GM12878 (cell line): ENCODE measurements around the gene SSC4D. TPM values are rescaled to one million over a fixed set of nuclear protein-coding genes. Genes with fewer than 3 reads are reported as not detected.
A peak's percentile ranks its signal among the peaks of the same experiment; 100 is the strongest.

ENCODE experiments used
- BHLHE40 ChIP-seq, 2 experiments: fragments of 450-650 bp in 1 of 2; IDR thresholded peaks; 2 replicates each; pipeline ENCODE4 v1.6.1; 2011 to 2017; ENCODE audit warnings: low read depth in 2 of 2, borderline replicate concordance in 1 of 2, improper control_type of control experiment in 1 of 2, low read length in 1 of 2, mild to moderate bottlenecking in 1 of 2
- CHD2 ChIP-seq: IDR thresholded peaks from 2 replicates; pipeline ENCODE4 v1.6.1; 2011; ENCODE audit warnings: low read depth, low read length, improper control_type of control experiment, borderline replicate concordance
- EED ChIP-seq: sonication (generic); IDR thresholded peaks from 2 replicates; pipeline ENCODE4 v1.6.1; 2016; ENCODE audit warnings: antibody characterized with exemption, low read depth
- FOXK2 ChIP-seq: fragments of 450-650 bp; IDR thresholded peaks from 2 replicates; pipeline ENCODE4 v1.6.1; 2017; ENCODE audit warnings: mild to moderate bottlenecking, moderate library complexity
- FOXM1 ChIP-seq: IDR thresholded peaks from 2 replicates; pipeline ENCODE4 v1.6.1; 2012; ENCODE audit warnings: low read depth, mild to moderate bottlenecking, inconsistent platforms, low read length, moderate library complexity
- MTA3 ChIP-seq: IDR thresholded peaks from 2 replicates; pipeline ENCODE4 v1.6.1; 2012; ENCODE audit warnings: low read length, inconsistent platforms, borderline replicate concordance
- NFXL1 ChIP-seq: fragments of 450-650 bp; IDR thresholded peaks from 2 replicates; pipeline ENCODE4 v1.6.1; 2017; ENCODE audit warnings: antibody characterized with exemption, mild to moderate bottlenecking, borderline replicate concordance
- NR2C2 ChIP-seq: IDR thresholded peaks from 2 replicates; pipeline ENCODE4 v1.6.1; 2011; ENCODE audit warnings: borderline replicate concordance, low read depth; ENCODE audit not compliant: control insufficient read depth, insufficient read length
- PML ChIP-seq: IDR thresholded peaks from 2 replicates; pipeline ENCODE4 v1.6.1; 2012; ENCODE audit warnings: low read length, inconsistent platforms
- RFX5 ChIP-seq: IDR thresholded peaks from 2 replicates; pipeline ENCODE4 v1.6.1; 2011; ENCODE audit warnings: low read depth, low read length, improper control_type of control experiment
- SIX5 ChIP-seq: IDR thresholded peaks from 2 replicates; pipeline ENCODE4 v1.6.1; 2011; ENCODE audit warnings: mild to moderate bottlenecking, low read depth, low read length, moderate library complexity; ENCODE audit not compliant: severe bottlenecking
- ZNF207 ChIP-seq: fragments of 450-650 bp; IDR thresholded peaks from 2 replicates; pipeline ENCODE4 v1.6.1; 2014; ENCODE audit warnings: antibody characterized with exemption, mild to moderate bottlenecking, borderline replicate concordance
- ZSCAN29 ChIP-seq: fragments of 450-650 bp; IDR thresholded peaks from 2 replicates; pipeline ENCODE4 v1.6.1; 2017; ENCODE audit warnings: mild to moderate bottlenecking, moderate library complexity
- polyA plus RNA-seq, 11 experiments: library from polyadenylated mRNA; depleted of rRNA in 4 of 11; unstranded in 6 of 11; stranded (reverse) in 5 of 11; fragments of >200 nt; fragmentation: Nextera tagmentation in 4 of 11; fragmentation: Illumina TruSeq in 1 of 11; extraction: Ambion mirVana in 4 of 11; extraction: Trizol in 1 of 11; gene quantifications; 1 replicate in 1 of 11; 2 replicates in 10 of 11; pipeline versions ENCODE4 v1.2.1 to v1.2.3, GENCODE V29; 2011 to 2016; ENCODE audit warnings: inconsistent platforms in 2 of 11, missing spikeins in 2 of 11, low read depth in 1 of 11
- total RNA-seq, 4 experiments: library from RNA; depleted of rRNA in 3 of 4; stranded (reverse); fragments of >200 nt in 3 of 4; fragmentation: Illumina TruSeq in 1 of 4; extraction: Trizol in 1 of 4; gene quantifications; 2 replicates each; pipeline versions ENCODE4 v1.2.1 to v1.2.3, GENCODE V29; 2013 to 2021
- TF ChIP-seq, protein P1 (sequence below): IDR thresholded peaks from 2 replicates; pipeline ENCODE4 v1.6.1; 2012; ENCODE audit warnings: low read length, inconsistent platforms
- TF ChIP-seq, protein P2 (sequence below): fragments of 450-650 bp; formaldehyde crosslinking; IDR thresholded peaks from 2 replicates; pipeline ENCODE4 v1.5.0; 2022; ENCODE audit warnings: mild to moderate bottlenecking, missing genetic modification characterization
- TF ChIP-seq, protein P3 (sequence below): fragments of 150-350 bp; IDR thresholded peaks from 2 replicates; pipeline ENCODE4 v1.6.1; 2014; ENCODE audit warnings: mild to moderate bottlenecking, low read depth, low read length
- TF ChIP-seq, protein P4 (sequence below): fragments of 450-650 bp; IDR thresholded peaks from 2 replicates; pipeline ENCODE4 v1.6.1; 2017; ENCODE audit warnings: antibody characterized with exemption, mild to moderate bottlenecking, moderate library complexity
- TF ChIP-seq, protein P5 (sequence below): IDR thresholded peaks from 2 replicates; pipeline ENCODE4 v1.6.1; 2011; ENCODE audit warnings: mild to moderate bottlenecking, low read depth, low read length, moderate library complexity; ENCODE audit not compliant: insufficient replicate concordance

The SSC4D gene
- total and polyA plus RNA-seq, 10 of the 15 experiments (the other 5 are each of a cell fraction or from before 2014, with no cell fraction given): 0.08 to 0.79 (median 0.25) TPM; not detected in 1

DNA sequence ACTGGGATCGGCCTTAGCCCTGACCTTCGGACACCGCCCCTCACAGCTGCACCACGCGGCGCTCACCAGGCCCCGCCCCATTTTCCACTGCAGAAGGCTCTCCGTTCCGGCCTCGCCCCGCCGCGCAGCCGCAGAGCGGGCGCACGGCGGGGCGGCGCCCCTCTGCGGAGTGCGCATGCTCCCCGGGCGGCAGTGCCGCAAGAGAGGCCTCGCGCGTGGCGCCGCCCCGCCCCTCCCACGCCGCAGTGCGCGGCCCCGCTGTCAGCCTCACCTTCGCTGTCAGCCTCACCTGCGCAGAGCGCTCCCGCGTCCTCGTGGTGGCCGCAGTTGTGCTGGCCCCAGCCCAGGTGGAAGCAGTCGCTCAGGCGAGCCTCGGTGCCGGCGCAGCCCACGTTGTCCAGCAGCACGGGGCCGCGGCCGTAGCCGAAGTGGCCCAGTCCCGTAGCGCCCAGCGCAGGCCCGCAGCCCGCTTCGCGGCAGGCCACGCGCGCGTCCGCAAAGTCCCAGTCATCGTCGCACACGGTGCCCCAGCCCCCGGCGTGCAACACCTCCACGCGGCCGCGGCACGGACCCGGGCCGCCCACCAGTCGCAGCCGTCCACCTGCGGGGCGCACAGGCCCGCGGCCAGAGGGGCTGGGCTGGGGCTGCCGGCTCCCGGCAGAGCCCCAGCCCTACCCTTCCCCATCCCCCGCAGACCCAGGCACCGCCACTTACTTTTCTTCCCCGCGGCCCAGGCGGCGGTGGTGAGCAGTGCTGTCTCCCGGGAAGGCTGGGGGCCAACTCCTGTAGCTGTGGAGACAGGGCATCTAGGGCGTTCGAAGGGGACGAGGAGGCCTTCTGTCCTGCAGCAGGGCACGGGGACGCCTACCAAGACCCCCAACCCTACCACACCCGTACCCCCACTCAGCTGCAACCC, 16.1 kb downstream of the SSC4D start (continued):
- TF ChIP-seq, protein P1, sequence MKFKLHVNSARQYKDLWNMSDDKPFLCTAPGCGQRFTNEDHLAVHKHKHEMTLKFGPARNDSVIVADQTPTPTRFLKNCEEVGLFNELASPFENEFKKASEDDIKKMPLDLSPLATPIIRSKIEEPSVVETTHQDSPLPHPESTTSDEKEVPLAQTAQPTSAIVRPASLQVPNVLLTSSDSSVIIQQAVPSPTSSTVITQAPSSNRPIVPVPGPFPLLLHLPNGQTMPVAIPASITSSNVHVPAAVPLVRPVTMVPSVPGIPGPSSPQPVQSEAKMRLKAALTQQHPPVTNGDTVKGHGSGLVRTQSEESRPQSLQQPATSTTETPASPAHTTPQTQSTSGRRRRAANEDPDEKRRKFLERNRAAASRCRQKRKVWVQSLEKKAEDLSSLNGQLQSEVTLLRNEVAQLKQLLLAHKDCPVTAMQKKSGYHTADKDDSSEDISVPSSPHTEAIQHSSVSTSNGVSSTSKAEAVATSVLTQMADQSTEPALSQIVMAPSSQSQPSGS: no peak
- TF ChIP-seq ZNF207: peak; percentile 48; the same call in 1 of the 2 replicates
- TF ChIP-seq BHLHE40 (IDR thresholded peaks at IDR 0.05; ENCODE audit: borderline replicate concordance in 1 of 2, low read depth in 2 of 2, low read length in 1 of 2): peak in 1 of 2 experiments; percentile 69; a peak in 2 of 4 replicates
- TF ChIP-seq FOXK2: no peak
- TF ChIP-seq ZSCAN29: no peak
- no peak for TF ChIP-seq NR2C2
- no peak for TF ChIP-seq FOXM1
- TF ChIP-seq EED: no peak
- TF ChIP-seq, protein P2, sequence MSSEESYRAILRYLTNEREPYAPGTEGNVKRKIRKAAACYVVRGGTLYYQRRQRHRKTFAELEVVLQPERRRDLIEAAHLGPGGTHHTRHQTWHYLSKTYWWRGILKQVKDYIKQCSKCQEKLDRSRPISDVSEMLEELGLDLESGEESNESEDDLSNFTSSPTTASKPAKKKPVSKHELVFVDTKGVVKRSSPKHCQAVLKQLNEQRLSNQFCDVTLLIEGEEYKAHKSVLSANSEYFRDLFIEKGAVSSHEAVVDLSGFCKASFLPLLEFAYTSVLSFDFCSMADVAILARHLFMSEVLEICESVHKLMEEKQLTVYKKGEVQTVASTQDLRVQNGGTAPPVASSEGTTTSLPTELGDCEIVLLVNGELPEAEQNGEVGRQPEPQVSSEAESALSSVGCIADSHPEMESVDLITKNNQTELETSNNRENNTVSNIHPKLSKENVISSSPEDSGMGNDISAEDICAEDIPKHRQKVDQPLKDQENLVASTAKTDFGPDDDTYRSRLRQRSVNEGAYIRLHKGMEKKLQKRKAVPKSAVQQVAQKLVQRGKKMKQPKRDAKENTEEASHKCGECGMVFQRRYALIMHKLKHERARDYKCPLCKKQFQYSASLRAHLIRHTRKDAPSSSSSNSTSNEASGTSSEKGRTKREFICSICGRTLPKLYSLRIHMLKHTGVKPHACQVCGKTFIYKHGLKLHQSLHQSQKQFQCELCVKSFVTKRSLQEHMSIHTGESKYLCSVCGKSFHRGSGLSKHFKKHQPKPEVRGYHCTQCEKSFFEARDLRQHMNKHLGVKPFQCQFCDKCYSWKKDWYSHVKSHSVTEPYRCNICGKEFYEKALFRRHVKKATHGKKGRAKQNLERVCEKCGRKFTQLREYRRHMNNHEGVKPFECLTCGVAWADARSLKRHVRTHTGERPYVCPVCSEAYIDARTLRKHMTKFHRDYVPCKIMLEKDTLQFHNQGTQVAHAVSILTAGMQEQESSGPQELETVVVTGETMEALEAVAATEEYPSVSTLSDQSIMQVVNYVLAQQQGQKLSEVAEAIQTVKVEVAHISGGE: no peak
- TF ChIP-seq, protein P3, sequence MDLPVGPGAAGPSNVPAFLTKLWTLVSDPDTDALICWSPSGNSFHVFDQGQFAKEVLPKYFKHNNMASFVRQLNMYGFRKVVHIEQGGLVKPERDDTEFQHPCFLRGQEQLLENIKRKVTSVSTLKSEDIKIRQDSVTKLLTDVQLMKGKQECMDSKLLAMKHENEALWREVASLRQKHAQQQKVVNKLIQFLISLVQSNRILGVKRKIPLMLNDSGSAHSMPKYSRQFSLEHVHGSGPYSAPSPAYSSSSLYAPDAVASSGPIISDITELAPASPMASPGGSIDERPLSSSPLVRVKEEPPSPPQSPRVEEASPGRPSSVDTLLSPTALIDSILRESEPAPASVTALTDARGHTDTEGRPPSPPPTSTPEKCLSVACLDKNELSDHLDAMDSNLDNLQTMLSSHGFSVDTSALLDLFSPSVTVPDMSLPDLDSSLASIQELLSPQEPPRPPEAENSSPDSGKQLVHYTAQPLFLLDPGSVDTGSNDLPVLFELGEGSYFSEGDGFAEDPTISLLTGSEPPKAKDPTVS: no peak
- TF ChIP-seq PML: no peak
- TF ChIP-seq SIX5: no peak
- TF ChIP-seq, protein P4, sequence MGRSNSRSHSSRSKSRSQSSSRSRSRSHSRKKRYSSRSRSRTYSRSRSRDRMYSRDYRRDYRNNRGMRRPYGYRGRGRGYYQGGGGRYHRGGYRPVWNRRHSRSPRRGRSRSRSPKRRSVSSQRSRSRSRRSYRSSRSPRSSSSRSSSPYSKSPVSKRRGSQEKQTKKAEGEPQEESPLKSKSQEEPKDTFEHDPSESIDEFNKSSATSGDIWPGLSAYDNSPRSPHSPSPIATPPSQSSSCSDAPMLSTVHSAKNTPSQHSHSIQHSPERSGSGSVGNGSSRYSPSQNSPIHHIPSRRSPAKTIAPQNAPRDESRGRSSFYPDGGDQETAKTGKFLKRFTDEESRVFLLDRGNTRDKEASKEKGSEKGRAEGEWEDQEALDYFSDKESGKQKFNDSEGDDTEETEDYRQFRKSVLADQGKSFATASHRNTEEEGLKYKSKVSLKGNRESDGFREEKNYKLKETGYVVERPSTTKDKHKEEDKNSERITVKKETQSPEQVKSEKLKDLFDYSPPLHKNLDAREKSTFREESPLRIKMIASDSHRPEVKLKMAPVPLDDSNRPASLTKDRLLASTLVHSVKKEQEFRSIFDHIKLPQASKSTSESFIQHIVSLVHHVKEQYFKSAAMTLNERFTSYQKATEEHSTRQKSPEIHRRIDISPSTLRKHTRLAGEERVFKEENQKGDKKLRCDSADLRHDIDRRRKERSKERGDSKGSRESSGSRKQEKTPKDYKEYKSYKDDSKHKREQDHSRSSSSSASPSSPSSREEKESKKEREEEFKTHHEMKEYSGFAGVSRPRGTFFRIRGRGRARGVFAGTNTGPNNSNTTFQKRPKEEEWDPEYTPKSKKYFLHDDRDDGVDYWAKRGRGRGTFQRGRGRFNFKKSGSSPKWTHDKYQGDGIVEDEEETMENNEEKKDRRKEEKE: no peak
- TF ChIP-seq RFX5: no peak
- TF ChIP-seq MTA3: no peak
- no peak for TF ChIP-seq CHD2
- TF ChIP-seq, protein P5, sequence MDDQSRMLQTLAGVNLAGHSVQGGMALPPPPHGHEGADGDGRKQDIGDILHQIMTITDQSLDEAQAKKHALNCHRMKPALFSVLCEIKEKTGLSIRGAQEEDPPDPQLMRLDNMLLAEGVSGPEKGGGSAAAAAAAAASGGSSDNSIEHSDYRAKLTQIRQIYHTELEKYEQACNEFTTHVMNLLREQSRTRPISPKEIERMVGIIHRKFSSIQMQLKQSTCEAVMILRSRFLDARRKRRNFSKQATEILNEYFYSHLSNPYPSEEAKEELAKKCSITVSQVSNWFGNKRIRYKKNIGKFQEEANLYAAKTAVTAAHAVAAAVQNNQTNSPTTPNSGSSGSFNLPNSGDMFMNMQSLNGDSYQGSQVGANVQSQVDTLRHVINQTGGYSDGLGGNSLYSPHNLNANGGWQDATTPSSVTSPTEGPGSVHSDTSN: no peak
- TF ChIP-seq NFXL1: 0 out of 2 replicates have a peak, but pooled peaks have one; percentile 28
